GM19023 (cell line): ENCODE measurements around the gene TRIM65.

Experiments used
- ATAC-seq: cut with Tn5 transposase; IDR thresholded peaks from one replicate; pipeline ENCODE4 v1.9.1; 2021; ENCODE audit warnings: mild to moderate bottlenecking, moderate library complexity; ENCODE audit not compliant: unreplicated experiment

The TRIM65 gene

DNA sequence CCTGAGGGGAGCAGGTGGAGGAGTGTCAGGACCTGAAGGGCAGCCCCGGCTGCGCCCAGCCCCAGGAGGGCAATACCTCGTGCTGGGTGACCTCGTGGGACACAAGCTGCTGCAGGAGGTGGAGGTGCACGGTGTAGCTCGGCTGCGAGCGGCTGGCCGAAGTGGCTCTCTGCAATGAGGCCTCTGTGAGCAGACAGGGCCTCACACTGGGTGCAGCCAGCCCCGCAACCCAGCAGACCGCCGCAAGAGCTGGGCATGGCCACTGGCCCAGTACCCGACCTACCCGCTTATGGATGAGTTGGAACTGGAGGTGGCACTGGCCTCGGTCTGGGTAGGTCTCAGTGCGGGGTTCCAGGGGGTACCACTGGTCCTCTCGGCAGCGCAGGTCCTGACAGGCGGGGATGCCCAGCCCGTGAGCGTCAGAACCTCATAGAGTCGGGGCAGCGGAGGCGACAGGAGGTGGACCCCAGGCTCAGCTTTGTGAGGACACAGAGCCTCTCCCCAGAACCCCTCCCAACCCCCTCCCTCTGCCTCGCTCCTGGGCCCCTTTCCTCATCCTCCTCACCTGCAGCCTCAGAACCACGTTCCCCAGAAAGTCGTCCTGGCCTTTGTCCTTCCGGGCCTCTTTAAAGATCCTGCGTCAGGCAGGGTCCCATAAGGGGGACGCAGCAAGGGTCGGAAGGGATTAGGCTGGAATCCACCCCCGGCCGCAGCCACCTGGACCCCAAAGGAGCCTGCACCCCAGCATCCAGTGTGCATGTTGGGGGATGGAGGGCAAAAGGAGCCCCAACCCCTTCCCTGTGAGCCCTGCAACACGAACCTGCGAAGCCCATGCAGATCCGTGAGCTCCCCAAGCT is 56.6 kb downstream of the TRIM65 start:
- ATAC-seq = no peak
